SK-N-SH (cell line): Measurements from ENCODE around the gene HECTD4. TPM values are rescaled to one million over a fixed set of nuclear protein-coding genes. Genes with fewer than 3 reads are reported as not detected.

Experiments used
- CTCF ChIA-PET: fragments of 300-600, 350-600 bp; formaldehyde crosslinking; extraction: SDS; loops from one replicate; lab custom pipeline; 2021; lab: Yijun Ruan, JAX
- POLR2A ChIA-PET: fragments of 350-600 bp; sonication (Branson Sonifier 250); formaldehyde crosslinking; extraction: SDS; loops from one replicate; lab custom pipeline; 2020; ENCODE audit warnings: antibody characterized with exemption, inconsistent platforms; lab: Yijun Ruan, JAX
- DNase-seq: peaks from one replicate; pipeline ENCODE4 v3.0.0; 2012
- H2AFZ ChIP-seq: fragments of 200-600 bp; sonication (generic); 2 replicates; pipeline ENCODE4 v1.8.1; 2016; ENCODE audit warnings: antibody characterized with exemption, mild to moderate bottlenecking, low read depth
- H3F3A ChIP-seq: fragments of 200-600 bp; sonication (generic); replicated peaks from 2 replicates; pipeline ENCODE3; 2016; ENCODE audit warnings: antibody characterized with exemption, mild to moderate bottlenecking; ENCODE audit not compliant: insufficient read depth
- H3K27ac ChIP-seq, 2 experiments: fragments of 200-500 bp in 1 of 2; fragments of 200-600 bp in 1 of 2; sonication (Bioruptor generic) in 1 of 2; sonication (generic), shearing (Covaris generic) in 1 of 2; 2 replicates each; pipeline versions ENCODE4 v1.5.1 to v1.6.1; 2014 to 2016; ENCODE audit warnings: low read depth in 2 of 2, inconsistent platforms in 1 of 2, low read length in 1 of 2, mild to moderate bottlenecking in 1 of 2, mixed read lengths in 1 of 2
- H3K27me3 ChIP-seq: fragments of 200-600 bp; sonication (generic), shearing (Covaris generic); 2 replicates; pipeline ENCODE4 v1.6.1; 2016; ENCODE audit warnings: mixed run types; ENCODE audit not compliant: insufficient read depth
- H3K36me3 ChIP-seq, 2 experiments: fragments of 200-500 bp in 1 of 2; fragments of 200-600 bp in 1 of 2; sonication (Bioruptor generic) in 1 of 2; sonication (generic) in 1 of 2; replicated peaks in 1 of 2; 2 replicates each; pipeline versions ENCODE3 to v1.5.1; 2014 to 2016; ENCODE audit warnings: low read length in 1 of 2, mild to moderate bottlenecking in 1 of 2; ENCODE audit not compliant: insufficient read depth in 2 of 2, control insufficient read depth in 1 of 2
- H3K4me1 ChIP-seq, 2 experiments: fragments of 200-500 bp in 1 of 2; fragments of 200-600 bp in 1 of 2; sonication (Bioruptor generic) in 1 of 2; sonication (generic), shearing (Covaris generic) in 1 of 2; 2 replicates each; pipeline versions ENCODE4 v1.5.1 to v1.6.1; 2014 to 2016; ENCODE audit warnings: low read depth in 1 of 2, low read length in 1 of 2, mixed run types in 1 of 2; ENCODE audit not compliant: insufficient read depth in 2 of 2, control insufficient read depth in 1 of 2
- H3K4me2 ChIP-seq: fragments of 200-600 bp; sonication (generic), shearing (Covaris generic); 2 replicates; pipeline ENCODE4 v1.6.1; 2017; ENCODE audit warnings: mixed run types
- H3K4me3 ChIP-seq, 2 experiments: fragments of 200-500 bp in 1 of 2; fragments of 200-600 bp in 1 of 2; sonication (Bioruptor generic) in 1 of 2; sonication (generic), shearing (Covaris generic) in 1 of 2; 2 replicates each; pipeline versions ENCODE4 v1.5.1 to v1.8.1; 2014 to 2016; ENCODE audit warnings: low read depth in 2 of 2, inconsistent platforms in 1 of 2, low read length in 1 of 2, mild to moderate bottlenecking in 1 of 2, mixed read lengths in 1 of 2, moderate library complexity in 1 of 2
- H3K79me2 ChIP-seq: fragments of 200-600 bp; sonication (generic); 2 replicates; pipeline ENCODE4 v1.8.1; 2017; ENCODE audit warnings: mild to moderate bottlenecking; ENCODE audit not compliant: insufficient read depth
- H3K9ac ChIP-seq: fragments of 200-600 bp; sonication (generic); 2 replicates; pipeline ENCODE4 v1.6.1; 2017; ENCODE audit warnings: mixed run types
- H3K9me2 ChIP-seq: fragments of 200-600 bp; sonication (generic); 2 replicates; pipeline ENCODE4 v1.6.1; 2017; ENCODE audit warnings: mixed run types
- H3K9me3 ChIP-seq: fragments of 200-600 bp; sonication (generic); 2 replicates; pipeline ENCODE4 v1.6.1; 2017; ENCODE audit warnings: mixed run types, mild to moderate bottlenecking, moderate library complexity
- H4K20me1 ChIP-seq: fragments of 200-600 bp; sonication (generic); 2 replicates; pipeline ENCODE4 v1.6.1; 2017; ENCODE audit warnings: mild to moderate bottlenecking, mixed run types; ENCODE audit not compliant: insufficient read depth
- CTCF ChIP-seq: fragments of 200-600 bp; sonication (generic); IDR thresholded peaks from 2 replicates; pipeline ENCODE4 v1.6.1; 2017; ENCODE audit warnings: antibody characterized with exemption, mild to moderate bottlenecking, moderate library complexity
- ELF1 ChIP-seq: IDR thresholded peaks from 2 replicates; pipeline ENCODE4 v1.4.0; 2012
- FOSL2 ChIP-seq: IDR thresholded peaks from 2 replicates; pipeline ENCODE4 v1.4.0; 2012; ENCODE audit warnings: low read depth, mild to moderate bottlenecking, moderate library complexity, borderline replicate concordance
- FOXJ3 ChIP-seq: sonication (generic); formaldehyde crosslinking; IDR thresholded peaks from 2 replicates; pipeline ENCODE4 v1.5.1; 2020; ENCODE audit warnings: mild to moderate bottlenecking, missing genetic modification reagents
- JUND ChIP-seq: IDR thresholded peaks from 2 replicates; pipeline ENCODE4 v1.4.0; 2012
- MEF2A ChIP-seq: IDR thresholded peaks from 2 replicates; pipeline ENCODE4 v1.4.0; 2012; ENCODE audit warnings: low read depth, borderline replicate concordance
- NRF1 ChIP-seq: IDR thresholded peaks from 2 replicates; pipeline ENCODE4 v1.6.1; 2012; ENCODE audit warnings: low read depth, mild to moderate bottlenecking, low read length
- RAD21 ChIP-seq: IDR thresholded peaks from 2 replicates; pipeline ENCODE4 v1.6.1; 2012; ENCODE audit warnings: mild to moderate bottlenecking, low read length
- RCOR1 ChIP-seq: fragments of 150-350 bp; IDR thresholded peaks from 2 replicates; pipeline ENCODE4 v1.6.1; 2017; ENCODE audit warnings: antibody characterized with exemption, low read length
- REST ChIP-seq: IDR thresholded peaks from 2 replicates; pipeline ENCODE4 v1.6.1; 2012; ENCODE audit warnings: mild to moderate bottlenecking, low read depth, low read length, moderate library complexity
- RFX5 ChIP-seq: IDR thresholded peaks from 2 replicates; pipeline ENCODE4 v1.6.1; 2012; ENCODE audit warnings: mild to moderate bottlenecking, improper control_type of control experiment, low read length
- SIN3A ChIP-seq: IDR thresholded peaks from 2 replicates; pipeline ENCODE4 v1.6.1; 2012; ENCODE audit warnings: low read depth, mild to moderate bottlenecking, low read length, moderate library complexity, borderline replicate concordance
- SMC3 ChIP-seq: IDR thresholded peaks from 2 replicates; pipeline ENCODE4 v1.6.1; 2012; ENCODE audit warnings: low read depth, low read length, improper control_type of control experiment
- ZBTB33 ChIP-seq: IDR thresholded peaks from 2 replicates; pipeline ENCODE4 v1.4.0; 2012; ENCODE audit warnings: low read depth, borderline replicate concordance
- WGBS: methylation state at CpG from one replicate; pipeline ENCODE4 v1.1.6; 2017; ENCODE audit warnings: low lambda C conversion rate; 5-methylcytosine and 5-hydroxymethylcytosine counted together
- polyA plus RNA-seq, 3 experiments: library from polyadenylated mRNA; depleted of rRNA; stranded (reverse); fragments of >200 nt; gene quantifications; 2 replicates each; pipeline ENCODE4 v1.2.3, GENCODE V29; 2012

The HECTD4 gene
- polyA plus RNA-seq, 1 of the 3 experiments (the other 2 are of a cell fraction) = 14.6 TPM

- H3K9me3 ChIP-seq = no peaks in the 10 kb centered on the region
- H3K4me3 ChIP-seq = no peak overlapping the region
- H3K36me3 ChIP-seq = peaks cover 12 to 56% of the 10 kb centered on the region in 2 experiments
- no peaks in the 10 kb centered on the region for H3K27me3 ChIP-seq
- ChIA-PET POLR2A (no interaction called here), CTCF (interaction anchor here (1.6 kb wide), 1 partner anchor 18 kb away, joined by 4 read pairs; no protein-coding TSS in a partner anchor)
- no peaks in the 10 kb centered on the region for H3K9me2 ChIP-seq
- no peaks in the 10 kb centered on the region for H3K79me2 ChIP-seq
- no peak overlapping the region for H3K27ac ChIP-seq
- no peaks in the 10 kb centered on the region for H3K4me1 ChIP-seq
- 92% methylated on average over 2 of the region's 2 CpGs for WGBS
- no peak overlapping the region for H2AFZ ChIP-seq
- DNase-seq = no peak
- TF ChIP-seq RFX5 (no peak), MEF2A (no peak), NRF1 (no peak), FOXJ3 (CRISPR knock-in tag) (no peak), SIN3A (no peak), JUND (no peak), SMC3 (no peak), RCOR1 (no peak), REST (no peak), RAD21 (no peak), FOSL2 (no peak), ZBTB33 (no peak), ELF1 (no peak), CTCF (no peak)
- H3F3A ChIP-seq = no peaks in the 10 kb centered on the region
- H3K9ac ChIP-seq = no peak overlapping the region
- H4K20me1 ChIP-seq = no peaks in the 10 kb centered on the region
- H3K4me2 ChIP-seq = no peak overlapping the region
These were observed 202.3 kb downstream of the HECTD4 start for GRCh38 chr12:112179916-112180315.
